Stimulated activated CD4-positive, alpha-beta T cell treated with anti-CD3 and anti-CD28 coated beads, Interleukin-1b, Interleukin-23, amount 100 ng/mL, for 4 hours (primary cell): Measurements from ENCODE around the gene SMYD3.
"Not testable (repeated sequence)": the region's sequence is repeated elsewhere in the genome, so short reads cannot be mapped to it uniquely, and the experiment has no call there.

Experiments used
- DNase-seq, 2 donors: peaks; one replicate each; pipeline ENCODE4 v3.0.0-alpha.2; 2020; ENCODE audit warnings: low read depth in 2 of 2

The SMYD3 gene

GRCh38 chr1:245805532-245805931 is 701.5 kb downstream of the SMYD3 start:
- no peak for DNase-seq

- DNase-seq: no peak
These were observed 702.4 kb downstream of the SMYD3 start for GRCh38 chr1:245804696-245805095.

- DNase-seq: no peak
These were observed 703.4 kb downstream of the SMYD3 start for GRCh38 chr1:245803666-245804037.

- no peak for DNase-seq
These were observed 704.0 kb downstream of the SMYD3 start for GRCh38 chr1:245802941-245803665.

DNA sequence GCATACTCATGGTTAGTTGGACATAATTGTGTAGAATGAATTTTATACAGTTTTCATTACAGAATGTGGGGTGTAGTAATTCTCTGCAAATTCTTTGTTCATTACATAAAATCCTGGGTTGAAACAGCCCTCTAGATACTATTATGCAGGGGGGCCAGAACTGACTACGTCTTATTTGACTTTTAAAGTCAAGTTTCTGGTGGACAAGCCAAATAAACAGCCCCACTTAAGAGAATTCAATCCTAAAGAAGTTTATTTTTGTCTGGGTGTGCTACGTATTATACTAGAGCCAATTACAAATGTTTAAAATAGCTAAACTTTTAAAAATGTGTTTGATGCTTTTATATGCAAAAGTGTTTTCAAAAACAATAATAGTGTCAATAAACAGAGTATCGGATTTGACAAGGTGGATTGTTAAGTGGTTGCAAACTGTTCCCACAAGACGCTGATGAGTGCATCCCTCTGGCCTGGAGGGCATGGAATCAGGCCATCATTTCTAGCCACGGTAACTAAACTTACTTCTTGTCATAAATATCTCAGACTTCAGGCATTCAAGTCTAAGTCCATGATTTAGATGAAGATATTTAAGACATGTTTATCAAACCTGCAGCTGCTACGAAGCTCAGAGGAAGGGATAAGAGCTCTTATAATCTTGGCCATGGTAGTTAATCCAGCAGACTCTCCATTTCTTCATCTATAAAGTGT is 706.0 kb downstream of the SMYD3 start:
- no peak for DNase-seq

- no peak for DNase-seq
These were observed 708.7 kb downstream of the SMYD3 start for GRCh38 chr1:245798349-245798711.

DNA sequence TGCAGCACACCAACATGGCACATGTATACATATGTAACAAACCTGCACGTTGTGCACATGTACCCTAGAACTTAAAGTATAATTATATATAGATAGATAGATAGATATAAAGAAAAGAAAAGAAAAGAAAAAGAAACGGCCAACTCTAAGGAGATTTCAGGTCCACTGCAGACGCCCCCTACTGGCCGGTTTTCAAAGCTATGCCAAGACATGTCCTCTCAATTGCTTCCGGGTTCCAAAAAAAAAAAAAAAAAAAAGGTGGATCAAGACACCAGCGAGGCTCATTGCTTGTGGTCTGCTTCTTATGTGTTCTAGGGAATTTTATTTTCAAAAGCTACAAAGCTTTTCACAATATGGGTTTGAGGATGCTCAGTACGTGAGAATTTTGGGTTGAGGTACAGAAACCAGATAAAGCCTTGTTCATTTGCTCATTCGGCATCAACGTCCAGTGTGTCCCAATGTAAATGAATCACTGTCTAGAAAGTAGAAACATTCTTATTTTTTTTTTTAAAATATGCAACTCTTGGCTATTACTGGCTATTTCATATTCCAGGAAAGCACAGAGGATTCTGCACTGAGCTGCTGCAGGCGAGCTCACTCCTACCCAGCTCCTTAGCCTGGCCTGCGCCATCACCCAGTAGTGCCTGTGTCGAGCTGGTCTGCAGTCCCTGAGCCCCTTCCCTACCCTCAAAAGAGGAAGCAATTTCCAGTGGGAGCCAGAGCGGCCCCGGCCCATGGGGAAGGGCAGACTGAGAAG is 709.3 kb downstream of the SMYD3 start:
- DNase-seq: no peak

DNA sequence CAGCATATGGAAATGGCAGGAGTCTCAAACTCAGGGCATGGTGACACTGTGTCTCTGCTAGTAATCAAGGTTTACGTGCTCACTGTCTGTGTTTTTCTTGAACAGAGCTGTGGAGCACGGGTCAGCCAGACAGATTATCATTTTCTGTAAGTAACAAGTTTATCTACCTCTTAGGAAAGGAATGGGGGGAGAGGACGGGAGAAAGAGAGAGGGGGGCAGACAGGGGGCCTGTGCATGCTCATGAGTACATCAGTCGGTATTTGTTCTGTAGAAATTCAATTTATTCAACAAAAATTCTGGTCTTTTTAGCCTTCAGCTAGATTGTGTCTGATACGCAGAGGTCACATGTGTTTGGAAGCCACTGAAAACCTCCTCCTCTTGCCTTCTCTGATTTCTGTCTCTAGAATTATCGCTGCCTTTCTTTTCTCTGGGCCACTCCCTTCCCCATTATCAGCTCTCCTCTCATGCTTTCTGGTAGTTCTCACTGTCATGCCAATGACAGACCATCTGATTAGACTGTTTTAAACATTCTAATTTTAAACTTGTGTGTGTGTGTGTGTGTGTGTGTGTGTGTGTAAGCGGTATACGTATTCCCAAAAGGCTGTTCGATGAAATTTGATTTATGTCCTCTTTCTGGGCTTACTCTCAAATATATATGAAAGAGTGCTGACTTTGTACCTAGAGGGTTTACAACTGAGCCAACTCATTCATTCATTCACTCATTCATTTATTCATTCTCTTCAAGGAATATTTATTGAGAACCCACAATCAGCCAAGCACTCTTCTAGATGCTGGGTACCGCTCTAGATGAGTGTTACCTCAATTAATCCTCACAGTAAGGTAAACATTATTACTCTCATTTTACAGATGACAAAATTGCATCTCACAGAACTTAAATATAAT is 715.4 kb downstream of the SMYD3 start:
- DNase-seq: no peak

DNA sequence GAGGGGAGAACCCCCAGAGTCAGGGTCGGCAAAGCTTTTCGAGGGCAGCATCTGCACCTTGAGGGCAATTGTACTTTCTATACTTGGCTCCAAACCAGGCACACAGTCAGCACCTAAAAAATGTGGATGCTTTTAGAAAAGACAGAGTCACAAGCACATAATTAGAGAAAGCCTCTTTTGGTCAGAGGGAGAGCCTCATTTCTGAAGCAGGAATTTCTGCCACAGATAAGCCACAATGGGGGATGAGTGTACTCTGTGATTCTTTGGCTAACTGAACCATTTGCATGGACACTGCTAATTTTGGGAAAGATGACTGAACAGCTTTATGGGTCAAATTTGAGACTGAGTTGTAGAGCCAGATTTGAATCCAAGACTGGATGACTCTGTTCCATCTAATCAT is 716.6 kb downstream of the SMYD3 start:
- DNase-seq: no peak

- DNase-seq: no peak
These were observed 718.2 kb downstream of the SMYD3 start for GRCh38 chr1:245788886-245789285.

DNA sequence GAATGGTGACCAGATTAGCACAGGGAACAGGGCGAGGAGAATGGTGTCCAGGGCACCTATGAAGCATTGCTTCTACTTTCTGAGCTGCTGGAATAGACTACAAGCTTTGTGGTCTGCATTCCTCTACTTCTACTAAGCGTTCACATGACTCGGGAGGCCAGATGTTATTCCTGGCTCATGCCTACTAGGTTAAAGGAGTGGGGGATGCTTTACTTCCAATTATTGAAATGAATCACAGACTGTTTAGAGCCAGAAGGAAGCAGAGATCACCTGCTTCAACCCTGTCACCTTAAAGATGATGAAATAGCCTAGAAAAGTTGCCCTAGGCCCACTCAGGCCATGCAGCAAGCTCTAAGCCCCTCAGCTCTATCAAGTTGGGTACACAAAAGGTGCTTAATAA is 718.8 kb downstream of the SMYD3 start:
- no peak for DNase-seq

DNA sequence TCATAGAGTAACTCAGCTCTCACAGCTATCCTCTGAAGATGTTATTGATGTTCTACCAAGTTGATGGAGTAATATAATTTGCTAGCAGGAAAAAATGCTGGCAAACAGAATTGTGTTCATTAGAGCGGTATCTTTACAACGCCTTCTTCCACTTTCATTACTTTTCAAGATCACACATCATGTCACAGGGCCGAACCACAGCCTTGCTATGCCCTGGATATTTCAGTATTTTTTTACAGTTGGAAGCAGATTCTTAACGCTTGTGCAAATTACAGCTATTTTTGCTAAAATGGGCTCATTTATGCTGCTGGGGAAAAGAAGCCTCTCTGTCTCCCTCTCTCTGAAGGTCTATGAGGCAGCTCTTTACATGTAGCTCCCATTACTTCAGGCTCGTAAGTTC is 720.1 kb downstream of the SMYD3 start:
- no peak for DNase-seq

GRCh38 chr1:245779797-245780755 is 727.0 kb downstream of the SMYD3 start:
- no peak for DNase-seq

GRCh38 chr1:245777752-245778151 is 729.3 kb downstream of the SMYD3 start:
- no peak for DNase-seq

DNA sequence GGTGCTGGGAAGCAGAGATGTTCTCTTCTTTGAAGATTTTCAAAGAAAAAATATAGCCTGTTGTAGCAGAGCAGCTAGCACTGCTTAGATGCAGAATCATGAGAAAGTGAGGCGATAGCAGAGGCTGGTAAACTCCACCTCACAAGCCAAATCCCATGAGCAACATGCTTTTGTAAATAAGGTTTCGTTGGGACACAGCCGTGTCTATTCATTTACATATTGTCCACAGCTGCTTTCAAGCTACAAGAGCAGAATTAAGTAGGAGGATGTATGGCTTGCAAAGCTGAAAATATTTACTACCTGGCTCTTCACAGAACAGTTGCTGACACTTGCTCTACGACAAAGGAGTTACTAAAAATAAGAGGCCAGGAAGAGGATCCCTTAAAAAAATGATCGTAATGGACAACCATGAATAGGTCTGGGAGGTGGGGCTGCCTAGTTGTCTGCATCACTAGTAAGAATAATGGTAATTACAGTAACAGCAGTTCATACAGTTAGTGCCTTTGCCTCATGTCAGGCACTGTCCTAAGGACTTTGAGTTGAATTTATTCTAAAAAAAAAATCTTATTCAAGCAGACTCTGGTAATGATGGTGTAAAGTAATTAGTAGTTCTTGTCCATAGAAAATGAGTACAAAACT is 730.3 kb downstream of the SMYD3 start:
- no peak for DNase-seq

DNA sequence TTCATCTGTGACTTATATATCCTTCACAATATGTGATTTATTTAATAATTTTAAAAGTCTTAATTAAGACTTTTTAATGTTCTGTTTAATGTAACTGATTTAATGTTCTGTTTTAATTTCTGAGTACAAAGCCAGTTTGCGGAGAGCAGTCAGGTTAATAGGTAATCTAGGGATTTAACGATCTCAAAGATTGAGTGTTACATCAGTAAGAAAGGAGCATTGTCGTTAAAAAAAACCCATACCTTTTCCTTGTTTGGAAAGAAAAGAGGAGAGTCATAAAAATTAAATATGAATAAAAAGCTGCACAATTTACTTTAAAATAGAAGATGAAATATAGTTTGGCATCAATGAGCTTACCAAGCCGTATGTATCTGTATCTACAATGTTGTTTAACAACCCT is 730.9 kb downstream of the SMYD3 start:
- no peak for DNase-seq

GRCh38 chr1:245774931-245775330 is 732.1 kb downstream of the SMYD3 start:
- DNase-seq: not testable (repeated sequence)

- no peak for DNase-seq
These were observed 732.9 kb downstream of the SMYD3 start for GRCh38 chr1:245774196-245774595.

- DNase-seq: no peak
These were observed 733.7 kb downstream of the SMYD3 start for GRCh38 chr1:245773344-245773743.

DNA sequence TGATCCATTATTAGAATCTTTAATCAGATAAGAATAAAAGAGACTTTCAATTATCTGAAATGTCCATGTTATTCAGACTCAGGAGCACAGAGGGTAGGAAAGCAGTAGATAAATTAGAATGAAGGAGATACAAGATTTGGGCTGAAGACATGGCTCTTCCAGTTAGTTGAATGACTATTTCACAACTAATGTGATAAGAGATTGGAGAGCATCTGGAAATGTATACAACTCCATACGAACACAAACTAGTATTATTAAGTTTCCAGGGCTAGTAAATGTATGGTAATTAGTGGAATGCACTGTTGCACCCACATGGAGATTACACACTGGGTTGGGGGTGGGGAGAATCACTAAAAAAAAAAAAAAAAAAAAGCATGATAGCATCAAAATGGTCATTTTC is 734.3 kb downstream of the SMYD3 start:
- DNase-seq: no peak
